GM12874 (cell line): Measurements from ENCODE around the gene MGME1.

Experiments used
- CTCF ChIP-seq: IDR thresholded peaks from 2 replicates; pipeline ENCODE4 v1.5.1; 2011; ENCODE audit warnings: low read depth, mild to moderate bottlenecking, control low read depth, low read length, moderate library complexity; ENCODE audit not compliant: insufficient read depth

Gene MGME1

GRCh38 chr20:17935761-17936160, 33.1 kb upstream of the MGME1 start:
- no peak for TF ChIP-seq CTCF

GRCh38 chr20:17936286-17936760, 32.5 kb upstream of the MGME1 start:
- no peak for TF ChIP-seq CTCF

- no peak for TF ChIP-seq CTCF
Measured at GRCh38 chr20:17936761-17937732, 31.8 kb upstream of the MGME1 start.

- peak; percentile 95 for TF ChIP-seq CTCF
Measured at GRCh38 chr20:17938871-17939619, 29.8 kb upstream of the MGME1 start.

GRCh38 chr20:17939622-17940223, 29.1 kb upstream of the MGME1 start:
- no peak for TF ChIP-seq CTCF

GRCh38 chr20:17940224-17940971, 28.4 kb upstream of the MGME1 start:
- TF ChIP-seq CTCF, result no peak
